ENCODE data around the gene ANKRD7. TPM values are rescaled to one million over a fixed set of nuclear protein-coding genes. Genes with fewer than 3 reads are reported as not detected.

The ANKRD7 gene
- polyA plus RNA-seq, 1 of the 3 experiments (the other 2 are of a cell fraction): 0.44 TPM

DNA sequence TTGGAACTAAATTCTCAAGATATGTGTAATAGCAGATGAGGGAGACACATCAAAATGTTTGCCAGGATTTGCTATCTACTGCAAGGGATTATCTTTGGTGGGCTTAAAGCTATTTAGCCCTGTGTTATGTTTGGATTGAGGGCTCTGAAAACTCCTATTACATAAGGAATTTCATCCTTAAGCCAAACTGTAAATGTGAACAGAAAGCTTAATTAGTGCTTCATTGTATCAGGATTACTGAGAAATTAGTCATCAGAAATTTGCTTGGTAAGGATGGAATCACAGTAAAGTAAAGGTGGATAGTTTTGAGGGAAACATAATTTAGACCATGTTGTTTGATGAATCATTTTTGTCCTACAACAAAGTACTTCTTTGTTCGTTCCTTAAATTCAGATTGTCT is 8.3 kb downstream of the ANKRD7 start:
- Histone ChIP-seq H3F3A (replicated peaks; ENCODE audit: insufficient read depth) (peaks cover 5% of the 10 kb centered on the region), H3K9me3 (no peaks in the 10 kb centered on the region), H2AFZ (ENCODE audit: low read depth) (peak overlapping the region; percentile 42), H3K4me2 (0 out of 2 replicates have a peak overlapping the region, but pooled peaks have one; percentile 16), H3K36me3 (replicated peaks in 1 of 2; ENCODE audit: control insufficient read depth in 1 of 2, insufficient read depth in 2 of 2, low read length in 1 of 2) (no peaks in the 10 kb centered on the region), H3K4me3 (ENCODE audit: low read depth in 2 of 2, low read length in 1 of 2) (no peak overlapping the region), H3K9me2 (no peaks in the 10 kb centered on the region), H3K27me3 (ENCODE audit: insufficient read depth) (no peaks in the 10 kb centered on the region), H3K9ac (no peak overlapping the region), H4K20me1 (ENCODE audit: insufficient read depth) (no peaks in the 10 kb centered on the region), H3K79me2 (ENCODE audit: insufficient read depth) (no peaks in the 10 kb centered on the region), H3K4me1 (ENCODE audit: control insufficient read depth in 1 of 2, insufficient read depth in 2 of 2, low read depth in 1 of 2, low read length in 1 of 2) (no peaks in the 10 kb centered on the region), H3K27ac (ENCODE audit: low read depth in 2 of 2, low read length in 1 of 2) (no peak overlapping the region)
- ChIA-PET POLR2A (no interaction called here), CTCF (interaction anchor here (1.4 kb wide), 1 partner anchor 10 kb away, joined by 3 read pairs; no protein-coding TSS in a partner anchor)
- 46% methylated on average over 1 of the region's 1 CpG for WGBS (ENCODE audit: low lambda C conversion rate)
- TF ChIP-seq FOSL2 (IDR thresholded peaks at IDR 0.05; ENCODE audit: borderline replicate concordance, low read depth): peak; percentile 12; the same call in 1 of the 2 replicates
- TF ChIP-seq, protein P1, sequence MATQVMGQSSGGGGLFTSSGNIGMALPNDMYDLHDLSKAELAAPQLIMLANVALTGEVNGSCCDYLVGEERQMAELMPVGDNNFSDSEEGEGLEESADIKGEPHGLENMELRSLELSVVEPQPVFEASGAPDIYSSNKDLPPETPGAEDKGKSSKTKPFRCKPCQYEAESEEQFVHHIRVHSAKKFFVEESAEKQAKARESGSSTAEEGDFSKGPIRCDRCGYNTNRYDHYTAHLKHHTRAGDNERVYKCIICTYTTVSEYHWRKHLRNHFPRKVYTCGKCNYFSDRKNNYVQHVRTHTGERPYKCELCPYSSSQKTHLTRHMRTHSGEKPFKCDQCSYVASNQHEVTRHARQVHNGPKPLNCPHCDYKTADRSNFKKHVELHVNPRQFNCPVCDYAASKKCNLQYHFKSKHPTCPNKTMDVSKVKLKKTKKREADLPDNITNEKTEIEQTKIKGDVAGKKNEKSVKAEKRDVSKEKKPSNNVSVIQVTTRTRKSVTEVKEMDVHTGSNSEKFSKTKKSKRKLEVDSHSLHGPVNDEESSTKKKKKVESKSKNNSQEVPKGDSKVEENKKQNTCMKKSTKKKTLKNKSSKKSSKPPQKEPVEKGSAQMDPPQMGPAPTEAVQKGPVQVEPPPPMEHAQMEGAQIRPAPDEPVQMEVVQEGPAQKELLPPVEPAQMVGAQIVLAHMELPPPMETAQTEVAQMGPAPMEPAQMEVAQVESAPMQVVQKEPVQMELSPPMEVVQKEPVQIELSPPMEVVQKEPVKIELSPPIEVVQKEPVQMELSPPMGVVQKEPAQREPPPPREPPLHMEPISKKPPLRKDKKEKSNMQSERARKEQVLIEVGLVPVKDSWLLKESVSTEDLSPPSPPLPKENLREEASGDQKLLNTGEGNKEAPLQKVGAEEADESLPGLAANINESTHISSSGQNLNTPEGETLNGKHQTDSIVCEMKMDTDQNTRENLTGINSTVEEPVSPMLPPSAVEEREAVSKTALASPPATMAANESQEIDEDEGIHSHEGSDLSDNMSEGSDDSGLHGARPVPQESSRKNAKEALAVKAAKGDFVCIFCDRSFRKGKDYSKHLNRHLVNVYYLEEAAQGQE (IDR thresholded peaks at IDR 0.05; ENCODE audit: low read depth, low read length): no peak
- DNase-seq: no peak

- H3K79me2 ChIP-seq (ENCODE audit: insufficient read depth): no peaks in the 10 kb centered on the region
- no peaks in the 10 kb centered on the region for H4K20me1 ChIP-seq (ENCODE audit: insufficient read depth)
- H3K4me3 ChIP-seq (ENCODE audit: low read depth in 2 of 2, low read length in 1 of 2): no peak overlapping the region
- no peaks in the 10 kb centered on the region for H3K27me3 ChIP-seq (ENCODE audit: insufficient read depth)
- H3K36me3 ChIP-seq (replicated peaks in 1 of 2; ENCODE audit: control insufficient read depth in 1 of 2, insufficient read depth in 2 of 2, low read length in 1 of 2): no peaks in the 10 kb centered on the region
- H3K4me1 ChIP-seq (ENCODE audit: control insufficient read depth in 1 of 2, insufficient read depth in 2 of 2, low read depth in 1 of 2, low read length in 1 of 2): no peaks in the 10 kb centered on the region
- peaks cover 5% of the 10 kb centered on the region for H3F3A ChIP-seq (replicated peaks; ENCODE audit: insufficient read depth)
- H3K4me2 ChIP-seq: no peak overlapping the region
- DNase-seq: no peak
- ChIA-PET POLR2A (no interaction called here), CTCF (interaction anchor here (1.4 kb wide), 1 partner anchor 11 kb away, joined by 3 read pairs; no protein-coding TSS in a partner anchor)
- H3K9ac ChIP-seq: no peak overlapping the region
- no peak overlapping the region for H2AFZ ChIP-seq (ENCODE audit: low read depth)
- no peaks in the 10 kb centered on the region for H3K9me2 ChIP-seq
- WGBS (ENCODE audit: low lambda C conversion rate): 81% methylated on average over 1 of the region's 1 CpG
- H3K9me3 ChIP-seq: no peaks in the 10 kb centered on the region
- no peak for TF ChIP-seq RXRA (IDR thresholded peaks at IDR 0.05; ENCODE audit: borderline replicate concordance, low read depth)
- no peak for TF ChIP-seq USF2 (IDR thresholded peaks at IDR 0.05; ENCODE audit: borderline replicate concordance, low read depth, low read length)
- TF ChIP-seq, protein P2, sequence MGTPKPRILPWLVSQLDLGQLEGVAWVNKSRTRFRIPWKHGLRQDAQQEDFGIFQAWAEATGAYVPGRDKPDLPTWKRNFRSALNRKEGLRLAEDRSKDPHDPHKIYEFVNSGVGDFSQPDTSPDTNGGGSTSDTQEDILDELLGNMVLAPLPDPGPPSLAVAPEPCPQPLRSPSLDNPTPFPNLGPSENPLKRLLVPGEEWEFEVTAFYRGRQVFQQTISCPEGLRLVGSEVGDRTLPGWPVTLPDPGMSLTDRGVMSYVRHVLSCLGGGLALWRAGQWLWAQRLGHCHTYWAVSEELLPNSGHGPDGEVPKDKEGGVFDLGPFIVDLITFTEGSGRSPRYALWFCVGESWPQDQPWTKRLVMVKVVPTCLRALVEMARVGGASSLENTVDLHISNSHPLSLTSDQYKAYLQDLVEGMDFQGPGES (IDR thresholded peaks at IDR 0.05; ENCODE audit: low read depth, low read length): no peak
- TF ChIP-seq GABPA (IDR thresholded peaks at IDR 0.05; ENCODE audit: low read depth): no peak
- no peak for TF ChIP-seq EP300 (IDR thresholded peaks at IDR 0.05; ENCODE audit: borderline replicate concordance in 1 of 2, low read depth in 1 of 2, low read length in 1 of 2)
- no peak for TF ChIP-seq USF1 (IDR thresholded peaks at IDR 0.05; ENCODE audit: borderline replicate concordance, low read depth)
- H3K27ac ChIP-seq (ENCODE audit: low read depth in 2 of 2, low read length in 1 of 2): no peak overlapping the region
Observed at GRCh38 chr7:118233799-118234198, 9.3 kb downstream of the ANKRD7 start.
